MM.1S (cell line): ENCODE results near the gene TM4SF18.

Experiments
- DNase-seq: peaks from one replicate; pipeline ENCODE4 v3.0.0-alpha.2; 2015
- H2AFZ ChIP-seq: fragments of 300-600 bp; sonication (generic); 2 replicates; pipeline ENCODE4 v1.6.0; 2016; ENCODE audit warnings: antibody characterized with exemption, low read length
- H3F3A ChIP-seq: fragments of 300-600 bp; sonication (generic); 2 replicates; pipeline ENCODE4 v1.6.1; 2016; ENCODE audit warnings: mild to moderate bottlenecking, antibody characterized with exemption, low read length, moderate library complexity, mixed read lengths; ENCODE audit not compliant: insufficient read depth
- H3K27ac ChIP-seq: fragments of 300-600 bp; sonication (generic); 2 replicates; pipeline ENCODE4 v1.5.1; 2016; ENCODE audit warnings: mild to moderate bottlenecking, low read length
- H3K27me3 ChIP-seq: fragments of 300-600 bp; sonication (generic); replicated peaks from 2 replicates; pipeline ENCODE4 v1.6.0; 2016; ENCODE audit warnings: low read length; ENCODE audit not compliant: insufficient read depth
- H3K36me3 ChIP-seq: fragments of 300-600 bp; sonication (generic); replicated peaks from 2 replicates; pipeline ENCODE4 v1.6.1; 2016; ENCODE audit warnings: mild to moderate bottlenecking, low read length, mixed read lengths; ENCODE audit not compliant: insufficient read depth
- H3K4me1 ChIP-seq: fragments of 300-600 bp; sonication (generic); 2 replicates; pipeline ENCODE4 v1.6.1; 2016; ENCODE audit warnings: low read length, mixed read lengths
- H3K4me2 ChIP-seq: fragments of 300-600 bp; sonication (generic); 2 replicates; pipeline ENCODE4 v1.6.0; 2016; ENCODE audit warnings: low read depth, low read length
- H3K4me3 ChIP-seq: fragments of 300-600 bp; sonication (generic); 2 replicates; pipeline ENCODE4 v1.5.1; 2016; ENCODE audit warnings: low read length, mixed read lengths
- H3K79me2 ChIP-seq: fragments of 300-600 bp; sonication (generic); 2 replicates; pipeline ENCODE4 v1.6.1; 2016; ENCODE audit warnings: mixed run types, low read length, mixed read lengths
- H3K9ac ChIP-seq: fragments of 300-600 bp; sonication (generic); 2 replicates; pipeline ENCODE4 v1.6.1; 2016; ENCODE audit warnings: low read length, mixed read lengths
- H3K9me2 ChIP-seq: fragments of 300-600 bp; sonication (generic); replicated peaks from 2 replicates; pipeline ENCODE4 v1.6.1; 2016; ENCODE audit warnings: mild to moderate bottlenecking, low read length, mixed read lengths; ENCODE audit not compliant: insufficient read depth
- H3K9me3 ChIP-seq: fragments of 300-600 bp; sonication (generic); replicated peaks from 2 replicates; pipeline ENCODE4 v1.6.1; 2016; ENCODE audit warnings: mild to moderate bottlenecking, low read length, mixed read lengths; ENCODE audit not compliant: insufficient read depth
- H4K20me1 ChIP-seq: fragments of 300-600 bp; sonication (generic); 2 replicates; pipeline ENCODE4 v1.6.1; 2016; ENCODE audit warnings: mild to moderate bottlenecking, low read length, moderate library complexity, mixed read lengths; ENCODE audit not compliant: insufficient read depth
- CTCF ChIP-seq: fragments of 300-600 bp; sonication (generic); IDR thresholded peaks from 2 replicates; pipeline ENCODE4 v1.5.1; 2016; ENCODE audit warnings: antibody characterized with exemption, low read length, mixed read lengths
- EZH2 ChIP-seq: fragments of 300-600 bp; sonication (generic); optimal IDR thresholded peaks from 2 replicates; pipeline ENCODE3; 2017; ENCODE audit warnings: low read depth, mild to moderate bottlenecking, antibody characterized with exemption, low read length, mixed read lengths
- EZH2phosphoT487 ChIP-seq: fragments of 300-600 bp; sonication (generic); IDR thresholded peaks from 2 replicates; pipeline ENCODE4 v1.6.1; 2018; ENCODE audit warnings: antibody characterized with exemption, low read length

Gene TM4SF18, protein sequence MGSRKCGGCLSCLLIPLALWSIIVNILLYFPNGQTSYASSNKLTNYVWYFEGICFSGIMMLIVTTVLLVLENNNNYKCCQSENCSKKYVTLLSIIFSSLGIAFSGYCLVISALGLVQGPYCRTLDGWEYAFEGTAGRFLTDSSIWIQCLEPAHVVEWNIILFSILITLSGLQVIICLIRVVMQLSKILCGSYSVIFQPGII

DNA sequence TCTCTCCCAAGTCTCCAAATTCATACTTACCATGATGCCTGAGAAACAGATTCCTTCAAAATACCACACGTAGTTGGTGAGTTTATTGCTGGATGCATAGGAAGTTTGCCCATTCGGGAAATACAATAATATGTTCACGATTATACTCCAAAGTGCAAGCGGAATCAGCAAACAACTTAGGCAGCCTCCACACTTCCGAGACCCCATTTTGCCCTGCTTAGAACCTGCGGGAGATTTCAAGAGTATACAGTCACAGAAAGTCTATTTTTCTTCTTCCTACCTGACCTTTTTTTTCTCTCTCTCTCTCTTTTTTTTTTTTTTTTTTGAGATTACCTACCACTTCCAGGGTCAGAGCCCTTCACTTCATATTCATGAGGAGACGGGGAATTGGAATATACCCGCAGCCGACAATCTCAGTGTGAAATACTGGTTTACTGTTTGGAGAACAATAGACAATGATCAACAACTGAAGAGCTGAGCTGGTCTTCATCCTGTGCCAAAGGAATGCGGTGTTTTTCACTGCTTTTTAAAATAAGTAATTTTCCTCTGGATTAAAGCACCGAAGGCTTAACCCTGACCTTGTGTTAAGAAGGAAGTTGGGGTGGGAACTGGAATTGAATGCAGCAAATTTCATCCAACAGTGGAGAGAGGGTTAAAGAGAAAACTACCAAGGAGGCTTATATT is at the start of gene TM4SF18:
Gene TM4SF18, minus strand, starts transcription at position 461 of the 684 bp plus-strand sequence. Its CDS starts 254 bp downstream, at position 207.
- Histone ChIP-seq H3K27ac (no peak within 1 kb of the TSS), H3K4me1 (no peaks in the 10 kb centered on the region), H3K36me3 (no peaks in the 10 kb centered on the region), H3K4me2 (no peak within 1 kb of the TSS), H2AFZ (no peak within 1 kb of the TSS), H4K20me1 (no peaks in the 10 kb centered on the region), H3K9me3 (no peaks in the 10 kb centered on the region), H3K79me2 (no peaks in the 10 kb centered on the region), H3F3A (no peaks in the 10 kb centered on the region), H3K9me2 (no peaks in the 10 kb centered on the region), H3K4me3 (no peak within 1 kb of the TSS), H3K27me3 (no peaks in the 10 kb centered on the region), H3K9ac (no peak within 1 kb of the TSS)
- DNase-seq: no peak
- no peak for TF ChIP-seq EZH2phosphoT487
- TF ChIP-seq CTCF: no peak
- no peak for TF ChIP-seq EZH2

DNA sequence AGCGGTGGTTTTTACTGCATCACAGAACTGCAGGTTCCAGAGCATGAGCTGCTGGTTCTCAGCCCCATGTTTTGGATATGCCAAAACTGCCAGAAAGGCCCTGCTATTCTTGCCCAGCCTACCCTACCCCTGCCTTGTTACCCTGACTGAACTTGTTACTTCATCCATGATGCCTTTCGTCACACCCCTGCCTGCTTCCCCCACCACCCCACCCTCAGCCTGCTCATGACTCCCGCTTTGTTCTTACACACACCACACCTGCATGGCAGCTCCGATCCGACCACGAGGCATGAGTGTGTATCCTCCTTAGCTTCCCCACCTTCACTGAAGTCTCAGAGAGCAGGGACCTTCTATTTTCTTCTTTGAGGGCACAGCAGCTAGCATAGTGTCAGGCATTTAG is 49.1 kb upstream of the TM4SF18 start:
- H3K4me3 ChIP-seq: no peak overlapping the region
- no peak overlapping the region for H3K4me2 ChIP-seq
- H3F3A ChIP-seq: no peaks in the 10 kb centered on the region
- H3K9ac ChIP-seq: no peak overlapping the region
- no peaks in the 10 kb centered on the region for H3K4me1 ChIP-seq
- no peaks in the 10 kb centered on the region for H4K20me1 ChIP-seq
- H3K36me3 ChIP-seq: no peaks in the 10 kb centered on the region
- H3K27me3 ChIP-seq: no peaks in the 10 kb centered on the region
- H2AFZ ChIP-seq: no peak overlapping the region
- H3K9me2 ChIP-seq: no peaks in the 10 kb centered on the region
- TF ChIP-seq CTCF: no peak
- TF ChIP-seq EZH2phosphoT487: no peak
- no peak for DNase-seq
- no peaks in the 10 kb centered on the region for H3K9me3 ChIP-seq
- no peaks in the 10 kb centered on the region for H3K79me2 ChIP-seq
- no peak overlapping the region for H3K27ac ChIP-seq

DNA sequence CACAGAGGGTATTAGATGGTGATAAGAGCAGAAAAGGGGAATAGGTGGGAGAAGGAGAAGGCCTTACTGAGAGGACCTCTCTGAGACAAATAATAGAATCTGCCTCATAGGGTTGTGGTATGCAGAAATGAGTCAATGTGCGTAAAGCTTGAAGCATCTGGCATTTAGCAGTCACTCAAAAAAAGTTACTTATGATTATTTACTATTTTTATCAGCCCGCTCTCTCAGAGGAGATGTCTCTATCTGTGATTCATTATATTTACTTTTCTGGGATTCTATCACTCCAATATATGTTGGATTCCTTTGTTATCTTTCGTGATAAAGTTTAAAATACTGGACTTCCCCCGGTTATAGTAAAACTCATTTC is 48.6 kb upstream of the TM4SF18 start:
- no peak for DNase-seq
- Histone ChIP-seq H3K9ac (no peak overlapping the region), H4K20me1 (no peaks in the 10 kb centered on the region), H3K27me3 (no peaks in the 10 kb centered on the region), H3F3A (no peaks in the 10 kb centered on the region), H3K36me3 (no peaks in the 10 kb centered on the region), H3K9me2 (no peaks in the 10 kb centered on the region), H3K27ac (no peak overlapping the region), H2AFZ (no peak overlapping the region), H3K79me2 (no peaks in the 10 kb centered on the region), H3K4me3 (no peak overlapping the region), H3K4me1 (no peaks in the 10 kb centered on the region), H3K4me2 (no peak overlapping the region), H3K9me3 (no peaks in the 10 kb centered on the region)
- TF ChIP-seq CTCF (no peak), EZH2 (no peak), EZH2phosphoT487 (no peak)
